ENCODE results near the gene GPT2. TPM values are rescaled to one million over a fixed set of nuclear protein-coding genes. Genes with fewer than 3 reads are reported as not detected.

GPT2 gene
- polyA plus RNA-seq, 3 donors: 0.98 to 1.5 (median 1.4) TPM

DNA sequence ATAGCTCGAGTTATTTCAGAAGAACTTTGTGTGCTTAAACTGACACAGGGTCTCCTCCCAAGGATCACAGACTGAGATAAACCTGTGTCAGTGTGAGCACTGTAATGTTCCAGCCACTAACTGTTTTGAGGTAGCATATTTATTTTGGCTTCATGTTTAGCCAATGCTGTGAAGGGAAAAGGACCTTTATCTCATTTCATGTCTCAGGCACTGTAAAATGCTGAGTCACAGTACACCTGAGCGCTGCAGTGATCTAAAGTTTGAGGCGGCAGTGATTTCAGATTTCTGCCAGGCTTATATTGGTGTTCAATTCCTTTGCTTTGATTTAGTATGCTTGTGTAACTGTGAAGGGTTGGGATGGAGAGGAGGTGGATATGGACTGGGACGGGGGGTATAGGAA is 92.4 kb downstream of the GPT2 start:
- Histone ChIP-seq H4K20me1 (ENCODE audit: insufficient read depth, low read length) (peaks cover 13% of the 10 kb centered on the region), H3K4me2 (replicated peaks; ENCODE audit: extremely low read depth, low read length, poor library complexity, severe bottlenecking) (no peak overlapping the region), H3K9ac (ENCODE audit: insufficient read depth, low read length, poor library complexity, severe bottlenecking) (no peak overlapping the region), H3K79me2 (ENCODE audit: insufficient read depth, low read length) (peaks cover 19% of the 10 kb centered on the region), H3K4me1 (ENCODE audit: control insufficient read depth in 1 of 2, insufficient read depth in 2 of 2, low read length in 2 of 2) (peaks cover 22 to 28% of the 10 kb centered on the region in 2 donors), H3K4me3 (replicated peaks in 1 of 3; ENCODE audit: low read depth in 2 of 3, low read length in 3 of 3) (no peak overlapping the region), H3K27ac (ENCODE audit: low read depth in 1 of 2, low read length in 2 of 2) (no peak overlapping the region), H2AFZ (ENCODE audit: insufficient read depth, low read depth, low read length, poor library complexity, severe bottlenecking) (no peak overlapping the region), H3K9me3 (replicated peaks in 1 of 2; ENCODE audit: control insufficient read depth in 1 of 2, insufficient read depth in 1 of 2, low read length in 2 of 2) (no peaks in the 10 kb centered on the region), H3K36me3 (replicated peaks in 1 of 2; ENCODE audit: control insufficient read depth in 1 of 2, insufficient read depth in 2 of 2, low read length in 2 of 2) (peaks cover 0 to 4% of the 10 kb centered on the region in 2 donors), H3K27me3 (ENCODE audit: control insufficient read depth in 2 of 2, insufficient read depth in 2 of 2, low read length in 2 of 2) (no peaks in the 10 kb centered on the region)
- H3K4me1 Mint-ChIP-seq: peaks cover 27% of the 10 kb centered on the region
- peaks cover 0 to 1% (median 0%) of the 10 kb centered on the region in 7 donors for H3K9me3 Mint-ChIP-seq
- WGBS (ENCODE audit: insufficient coverage): 84% methylated on average over 3 of the region's 4 CpGs
- TF ChIP-seq, protein P1, sequence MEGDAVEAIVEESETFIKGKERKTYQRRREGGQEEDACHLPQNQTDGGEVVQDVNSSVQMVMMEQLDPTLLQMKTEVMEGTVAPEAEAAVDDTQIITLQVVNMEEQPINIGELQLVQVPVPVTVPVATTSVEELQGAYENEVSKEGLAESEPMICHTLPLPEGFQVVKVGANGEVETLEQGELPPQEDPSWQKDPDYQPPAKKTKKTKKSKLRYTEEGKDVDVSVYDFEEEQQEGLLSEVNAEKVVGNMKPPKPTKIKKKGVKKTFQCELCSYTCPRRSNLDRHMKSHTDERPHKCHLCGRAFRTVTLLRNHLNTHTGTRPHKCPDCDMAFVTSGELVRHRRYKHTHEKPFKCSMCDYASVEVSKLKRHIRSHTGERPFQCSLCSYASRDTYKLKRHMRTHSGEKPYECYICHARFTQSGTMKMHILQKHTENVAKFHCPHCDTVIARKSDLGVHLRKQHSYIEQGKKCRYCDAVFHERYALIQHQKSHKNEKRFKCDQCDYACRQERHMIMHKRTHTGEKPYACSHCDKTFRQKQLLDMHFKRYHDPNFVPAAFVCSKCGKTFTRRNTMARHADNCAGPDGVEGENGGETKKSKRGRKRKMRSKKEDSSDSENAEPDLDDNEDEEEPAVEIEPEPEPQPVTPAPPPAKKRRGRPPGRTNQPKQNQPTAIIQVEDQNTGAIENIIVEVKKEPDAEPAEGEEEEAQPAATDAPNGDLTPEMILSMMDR (IDR thresholded peaks at IDR 0.05): no peak
- intact Hi-C loops (cut with micrococcal nuclease): loop anchor here in 1 of 2 donors (10.0 kb wide), 2 partner anchors 58 to 488 kb away; partner anchors contain the start of genes ITFG1 and PHKB
- no peak overlapping the region for H3K4me3 Mint-ChIP-seq
- H3K27me3 Mint-ChIP-seq (ENCODE audit: low read depth in 3 of 3): peaks cover 0 to 2% (median 0%) of the 10 kb centered on the region in 3 donors
- no peak for DNase-seq
- H3K27ac Mint-ChIP-seq: no peak overlapping the region
- H3K36me3 Mint-ChIP-seq: peaks cover 2% of the 10 kb centered on the region in 2 donors

Small RNA genes lying within 50 kb of the gene (small RNA-seq; reads per million reads assigned to genes)
- gene AC007225.2 (ENCODE audit: insufficient read length, low read depth): not detected

Other genes with a start within 250 kb of the GPT2 start
- 100 to 1,000 TPM in 2 of 3 donors, 10 to 100 TPM in 1; 14.6 to 130 (median 113) TPM for gene VPS35, start 195.2 kb upstream of the GPT2 start, polyA plus RNA-seq
- 1 to 10 TPM in 1 of 3 donors, under 1 TPM in 2; 0.21 to 1.5 (median 0.31) TPM for gene ORC6, start 194.7 kb upstream of the GPT2 start, polyA plus RNA-seq
- gene MYLK3, start 136.0 kb upstream of the GPT2 start, polyA plus RNA-seq: under 1 TPM in 1 of 3 donors, not detected in 2; 0.32 TPM
- gene C16orf87, start 53.2 kb upstream of the GPT2 start, polyA plus RNA-seq: 1 to 10 TPM; 6.1 to 9.7 (median 7.6) TPM
- gene DNAJA2, start 89.3 kb downstream of the GPT2 start, polyA plus RNA-seq: 10 to 100 TPM; 14.4 to 63.4 (median 62.9) TPM